Activated CD4-positive, alpha-beta T cell treated with anti-CD3 and anti-CD28 coated beads for 36 hours (primary cell): ENCODE measurements around the gene CBY3. TPM values are rescaled to one million over a fixed set of nuclear protein-coding genes. Genes with fewer than 3 reads are reported as not detected.

ENCODE experiments used
- ATAC-seq: fragments of 200-7000 bp; cut with Tn5 transposase; one replicate; pipeline ENCODE4 v1.10.0; 2021; ENCODE audit warnings: mild to moderate bottlenecking, moderate library complexity
- CTCF ChIA-PET: fragments of 350-600 bp; sonication (Branson Sonifier 250); formaldehyde crosslinking; loops from one replicate; lab custom pipeline; 2021; ENCODE audit warnings: antibody characterized with exemption; lab: Charles Lee
- POLR2A ChIA-PET: fragments of 350-600 bp; sonication (Branson Sonifier 250); formaldehyde crosslinking; loops from one replicate; lab custom pipeline; 2021; ENCODE audit warnings: antibody characterized with exemption, inconsistent platforms; lab: Charles Lee
- DNase-seq: peaks from one replicate; pipeline ENCODE4 v3.0.0-alpha.2; 2020
- H3K27ac Mint-ChIP-seq: one replicate; pipeline ENCODE4 v1.8.0; 2021; ENCODE audit warnings: mixed read lengths
- H3K27me3 Mint-ChIP-seq: one replicate; pipeline ENCODE4 v1.8.0; 2021; ENCODE audit warnings: mixed read lengths
- H3K36me3 Mint-ChIP-seq: one replicate; pipeline ENCODE4 v1.8.0; 2021; ENCODE audit warnings: low read depth, mixed read lengths
- H3K4me1 Mint-ChIP-seq: one replicate; pipeline ENCODE4 v1.8.0; 2021; ENCODE audit warnings: mixed read lengths
- H3K4me3 Mint-ChIP-seq: one replicate; pipeline ENCODE4 v1.8.0; 2021; ENCODE audit warnings: mild to moderate bottlenecking, moderate library complexity, mixed read lengths
- H3K9me3 Mint-ChIP-seq: one replicate; pipeline ENCODE4 v1.8.0; 2021; ENCODE audit warnings: low read depth, mixed read lengths
- intact Hi-C, 2 experiments: fragments of 100-400 bp; cut with DNase I in 1 of 2; cut with micrococcal nuclease in 1 of 2; formaldehyde crosslinking; loops; one replicate each; pipeline versions ENCODE4 v1.14.2 to v1.15.1; 2022 to 2024; cut with DNase I, micrococcal nuclease
- total RNA-seq, 2 experiments: library from RNA; stranded (reverse); gene quantifications; one replicate each; pipeline ENCODE4 v1.2.3, GENCODE V29; 2021

CBY3 gene
- total RNA-seq: under 1 TPM; 0.40 to 0.71 TPM

DNA sequence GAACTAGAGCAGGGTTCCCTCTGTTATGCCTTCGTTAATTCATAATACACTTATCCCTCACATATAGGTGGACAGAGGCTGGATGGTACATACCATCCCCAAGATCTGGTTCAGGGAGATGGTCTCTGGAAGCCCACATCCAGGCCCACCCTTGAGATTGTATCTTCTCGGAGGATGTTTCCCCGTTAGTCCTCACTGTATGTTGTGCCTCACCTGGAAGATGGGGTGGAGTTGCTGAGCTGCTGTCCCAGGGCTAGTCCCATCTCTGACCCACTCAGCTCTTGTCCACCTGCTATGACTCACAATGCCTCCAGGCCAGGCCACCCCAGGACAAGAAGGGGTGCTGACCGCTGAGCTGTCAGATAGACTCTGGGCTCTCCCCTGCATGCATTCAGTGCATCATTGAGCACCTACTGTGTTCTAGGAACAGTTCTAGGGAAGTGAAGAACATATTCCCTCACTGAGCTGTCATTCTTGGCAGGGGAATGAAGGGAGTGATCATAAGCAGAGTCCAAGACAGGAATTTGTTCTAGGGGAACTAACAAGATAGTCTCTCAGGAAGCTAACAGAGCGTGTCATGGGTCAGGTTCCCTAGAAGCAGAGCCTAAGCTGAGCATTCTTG, at the start of gene CBY3:
TSS of gene CBY3 (minus strand) at position 255 of the 622 bp plus-strand sequence. CDS start at position 139, 116 bp downstream.
- Mint-ChIP-seq H3K9me3 (no peaks in the 10 kb centered on the region), H3K36me3 (peaks cover 26% of the 10 kb centered on the region), H3K27me3 (no peaks in the 10 kb centered on the region), H3K27ac (peak within 1 kb of the TSS; percentile 61), H3K4me3 (peak within 1 kb of the TSS; percentile 91), H3K4me1 (peaks cover 22% of the 10 kb centered on the region)
- ChIA-PET POLR2A (interaction anchor here (0.6 kb wide), 1 partner anchor 11 kb away, joined by 3 read pairs; no protein-coding TSS in a partner anchor), CTCF (interaction anchor here (0.6 to 2.1 kb wide), 3 partner anchors 11 to 130 kb away, joined by 3 to 13 read pairs (median 3); no protein-coding TSS in a partner anchor)
- no peak for DNase-seq
- ATAC-seq: no peak
- intact Hi-C loops: no loop called here

DNA sequence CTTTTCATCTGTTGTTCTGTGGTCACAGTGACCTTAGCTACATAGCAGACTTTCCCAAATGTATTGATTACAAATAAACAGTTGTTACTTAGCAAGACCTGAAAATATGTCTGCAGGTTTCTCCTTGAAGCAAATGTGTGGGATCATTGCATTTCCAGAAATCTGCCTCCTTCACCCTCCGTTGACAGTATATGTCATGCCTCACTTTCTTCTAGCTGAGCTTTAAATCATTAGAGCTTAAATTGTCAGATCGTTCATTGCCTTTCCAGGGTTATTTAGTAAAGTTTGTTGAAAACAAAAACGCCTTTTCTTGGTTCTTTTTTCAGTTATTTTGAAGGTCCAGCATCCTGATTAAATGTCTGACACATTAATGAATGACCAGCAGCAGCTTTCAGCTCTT, 49.5 kb upstream of the CBY3 start:
- no peak for ATAC-seq
- POLR2A ChIA-PET: no interaction called here
- Mint-ChIP-seq H3K4me1 (peaks cover 25% of the 10 kb centered on the region), H3K9me3 (no peaks in the 10 kb centered on the region), H3K27me3 (no peaks in the 10 kb centered on the region), H3K27ac (peak overlapping the region; percentile 39), H3K4me3 (no peak overlapping the region), H3K36me3 (peaks cover 53% of the 10 kb centered on the region)
- intact Hi-C loops: loop anchor here in 1 of 2 experiments (10.0 kb wide), 1 partner anchor 1106 kb away; the partner anchor contains the start of gene CLK4
- no peak for DNase-seq
- CTCF ChIA-PET: interaction anchor here (0.6 to 1.8 kb wide), 5 partner anchors 10 to 1272 kb away, joined by 3 to 7 read pairs (median 4); no protein-coding TSS in a partner anchor

DNA sequence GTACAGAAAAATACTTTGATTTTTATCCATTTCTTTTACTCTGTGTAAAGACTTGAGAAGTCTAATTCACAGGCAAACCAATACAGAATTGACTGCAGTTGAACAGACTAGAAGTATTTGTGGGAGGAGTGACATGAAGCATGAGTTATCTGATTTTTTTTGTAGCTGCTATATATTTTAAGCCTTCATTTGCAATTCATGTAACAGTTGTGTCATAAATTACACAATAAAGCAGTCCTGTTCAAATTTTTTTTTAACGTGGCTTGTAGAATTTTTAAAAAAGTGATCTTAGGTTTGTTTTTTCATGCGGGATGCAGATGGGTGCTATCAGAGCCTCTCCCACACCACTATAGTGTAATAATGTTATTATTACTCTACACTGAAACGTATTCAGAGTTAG, 48.9 kb upstream of the CBY3 start:
- H3K36me3 Mint-ChIP-seq: peaks cover 53% of the 10 kb centered on the region

DNA sequence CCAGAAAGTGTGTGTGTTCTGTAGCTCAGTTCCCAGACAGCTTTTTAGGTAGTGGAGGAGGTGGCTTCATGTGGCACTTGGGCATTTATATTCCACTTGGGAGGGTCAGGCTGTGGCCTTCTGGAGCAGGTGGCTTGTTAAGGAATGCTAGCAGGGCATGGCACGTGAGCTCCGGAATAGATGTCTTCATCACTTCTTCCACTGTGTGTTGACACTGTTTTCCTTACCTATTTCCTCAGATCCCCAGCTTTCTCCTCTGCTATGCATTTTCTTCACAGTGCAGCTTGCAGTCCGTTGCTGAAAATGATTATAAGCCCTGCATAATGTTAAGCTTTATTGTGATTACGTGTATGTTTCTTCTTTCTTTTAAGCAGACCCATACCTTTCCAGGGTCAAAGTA, 48.5 kb upstream of the CBY3 start:
- ATAC-seq (no peak), DNase-seq (no peak)
- ChIA-PET CTCF (interaction anchor here (0.6 to 1.8 kb wide), 4 partner anchors 13 to 105 kb away, joined by 3 to 7 read pairs (median 4); no protein-coding TSS in a partner anchor), POLR2A (no interaction called here)
- intact Hi-C loops: no loop called here
- Mint-ChIP-seq H3K27ac (peak overlapping the region; percentile 39), H3K27me3 (no peaks in the 10 kb centered on the region), H3K4me3 (no peak overlapping the region), H3K9me3 (no peaks in the 10 kb centered on the region), H3K4me1 (peaks cover 19% of the 10 kb centered on the region), H3K36me3 (peaks cover 53% of the 10 kb centered on the region)

More for the DNA sequence above, 48.9 kb upstream of the CBY3 start:
- CTCF ChIA-PET: interaction anchor here (0.6 to 1.8 kb wide), 5 partner anchors 10 to 1271 kb away, joined by 3 to 7 read pairs (median 4); no protein-coding TSS in a partner anchor
- peak overlapping the region; percentile 39 for H3K27ac Mint-ChIP-seq
- H3K4me3 Mint-ChIP-seq: no peak overlapping the region
- H3K4me1 Mint-ChIP-seq: peaks cover 23% of the 10 kb centered on the region
- no peak for ATAC-seq
- intact Hi-C loops: loop anchor here in 1 of 2 experiments (10.0 kb wide), 1 partner anchor 1105 kb away; the partner anchor contains the start of gene CLK4
- POLR2A ChIA-PET: no interaction called here
- H3K27me3 Mint-ChIP-seq: no peaks in the 10 kb centered on the region
- H3K9me3 Mint-ChIP-seq: no peaks in the 10 kb centered on the region
- no peak for DNase-seq

DNA sequence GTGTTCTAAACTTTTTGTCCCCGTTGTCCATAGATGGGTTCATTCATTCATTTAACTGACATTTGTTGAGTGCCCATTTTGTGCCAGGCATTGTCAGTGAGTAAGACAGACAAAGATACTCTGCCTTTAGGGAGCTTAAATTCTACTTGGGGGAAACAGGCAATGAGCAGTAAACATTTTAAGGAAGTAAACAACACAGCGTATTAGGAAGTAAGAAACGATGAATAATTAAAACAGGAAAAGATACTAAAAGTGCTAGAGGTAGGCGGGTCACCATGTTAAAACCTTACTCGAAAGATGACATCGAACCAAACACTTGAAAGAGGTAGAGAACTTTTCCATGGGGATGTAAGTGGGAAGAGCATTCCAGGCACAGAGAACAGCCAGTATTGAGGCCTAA, 46.3 kb upstream of the CBY3 start:
- POLR2A ChIA-PET: no interaction called here
- Mint-ChIP-seq H3K4me3 (no peak overlapping the region), H3K27ac (peak overlapping the region; percentile 53), H3K27me3 (no peaks in the 10 kb centered on the region), H3K36me3 (peaks cover 72% of the 10 kb centered on the region), H3K9me3 (no peaks in the 10 kb centered on the region), H3K4me1 (peaks cover 16% of the 10 kb centered on the region)
- CTCF ChIA-PET: no interaction called here
- DNase-seq (no peak), ATAC-seq (no peak)
- intact Hi-C loops: no loop called here

DNA sequence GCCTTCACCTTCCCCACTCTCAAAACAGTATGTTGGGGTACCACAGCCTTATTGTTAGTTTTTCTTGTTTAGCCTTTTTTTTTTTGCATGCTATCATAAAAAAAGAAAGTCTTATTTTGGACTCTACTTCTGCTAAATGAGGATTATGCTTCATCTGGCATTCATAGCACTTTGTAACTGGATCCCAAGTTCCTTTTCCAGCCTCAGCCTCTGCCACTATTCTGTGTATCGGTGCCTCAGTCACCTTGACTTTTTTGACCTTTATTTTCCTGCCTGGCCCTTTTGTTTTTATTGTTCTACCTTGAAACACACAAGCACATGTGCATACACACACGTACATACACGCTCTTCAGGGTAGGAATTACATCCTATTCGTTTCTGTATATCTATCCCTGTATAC, 43.3 kb upstream of the CBY3 start:
- no peaks in the 10 kb centered on the region for H3K27me3 Mint-ChIP-seq
- intact Hi-C loops: no loop called here
- no peak overlapping the region for H3K4me3 Mint-ChIP-seq
- DNase-seq (no peak), ATAC-seq (no peak)
- no peaks in the 10 kb centered on the region for H3K4me1 Mint-ChIP-seq
- POLR2A ChIA-PET: no interaction called here
- H3K9me3 Mint-ChIP-seq: no peaks in the 10 kb centered on the region
- peak overlapping the region; percentile 45 for H3K27ac Mint-ChIP-seq
- H3K36me3 Mint-ChIP-seq: peaks cover 68% of the 10 kb centered on the region
- CTCF ChIA-PET: no interaction called here

DNA sequence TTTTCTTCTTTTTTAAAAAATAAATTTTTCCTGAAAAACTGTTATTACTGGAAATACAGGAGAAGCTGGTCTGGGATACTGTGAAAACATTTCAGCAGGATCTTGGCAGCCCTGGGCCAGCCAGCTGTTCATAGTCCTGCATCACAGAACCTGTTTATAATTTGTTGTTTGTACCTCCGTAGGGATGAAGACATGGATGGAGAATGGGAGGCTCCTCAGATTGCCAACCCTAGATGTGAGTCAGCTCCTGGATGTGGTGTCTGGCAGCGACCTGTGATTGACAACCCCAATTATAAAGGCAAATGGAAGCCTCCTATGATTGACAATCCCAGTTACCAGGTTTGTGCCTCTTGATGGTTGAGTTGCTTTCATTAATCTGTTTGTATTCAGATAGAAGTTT, 39.4 kb upstream of the CBY3 start:
- CTCF ChIA-PET: interaction anchor here (0.6 to 2.1 kb wide), 4 partner anchors 12 to 589 kb away, joined by 3 to 7 read pairs (median 3); partner anchors contain the start of genes HNRNPH1 and MAML1
- intact Hi-C loops: no loop called here
- DNase-seq (no peak), ATAC-seq (no peak)
- no peaks in the 10 kb centered on the region for H3K9me3 Mint-ChIP-seq
- H3K27me3 Mint-ChIP-seq: no peaks in the 10 kb centered on the region
- POLR2A ChIA-PET: no interaction called here
- H3K4me3 Mint-ChIP-seq: no peak overlapping the region
- peaks cover 4% of the 10 kb centered on the region for H3K4me1 Mint-ChIP-seq
- H3K27ac Mint-ChIP-seq: no peak overlapping the region
- peaks cover 71% of the 10 kb centered on the region for H3K36me3 Mint-ChIP-seq

DNA sequence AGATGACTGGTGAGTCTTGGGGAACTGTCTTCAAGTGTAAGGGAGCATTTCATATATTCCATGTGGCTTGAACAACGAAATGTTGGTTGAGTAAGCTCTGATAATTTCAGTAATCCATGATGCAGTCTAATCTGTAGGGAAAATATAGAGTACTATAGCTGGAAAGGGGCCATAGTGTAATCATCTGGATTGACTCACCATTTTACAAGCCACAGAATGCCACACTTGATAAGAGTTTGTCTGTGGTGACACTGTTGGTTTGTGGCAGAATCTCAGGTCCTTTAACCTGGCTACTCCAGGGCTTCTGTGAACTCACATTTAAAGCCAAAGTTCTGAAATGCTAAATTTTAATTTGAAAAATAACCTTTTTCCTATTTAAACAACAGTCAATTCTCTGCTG, 35.5 kb upstream of the CBY3 start:
- Mint-ChIP-seq H3K4me1 (peaks cover 4% of the 10 kb centered on the region), H3K9me3 (no peaks in the 10 kb centered on the region), H3K36me3 (peaks cover 62% of the 10 kb centered on the region), H3K4me3 (no peak overlapping the region), H3K27ac (peak overlapping the region; percentile 55), H3K27me3 (no peaks in the 10 kb centered on the region)
- CTCF ChIA-PET: interaction anchor here (0.9 to 2.0 kb wide), 4 partner anchors 14 to 39 kb away, joined by 3 to 7 read pairs (median 4); partner anchors contain the start of gene MAML1
- ATAC-seq (no peak), DNase-seq (no peak)
- POLR2A ChIA-PET: no interaction called here
- intact Hi-C loops: no loop called here

DNA sequence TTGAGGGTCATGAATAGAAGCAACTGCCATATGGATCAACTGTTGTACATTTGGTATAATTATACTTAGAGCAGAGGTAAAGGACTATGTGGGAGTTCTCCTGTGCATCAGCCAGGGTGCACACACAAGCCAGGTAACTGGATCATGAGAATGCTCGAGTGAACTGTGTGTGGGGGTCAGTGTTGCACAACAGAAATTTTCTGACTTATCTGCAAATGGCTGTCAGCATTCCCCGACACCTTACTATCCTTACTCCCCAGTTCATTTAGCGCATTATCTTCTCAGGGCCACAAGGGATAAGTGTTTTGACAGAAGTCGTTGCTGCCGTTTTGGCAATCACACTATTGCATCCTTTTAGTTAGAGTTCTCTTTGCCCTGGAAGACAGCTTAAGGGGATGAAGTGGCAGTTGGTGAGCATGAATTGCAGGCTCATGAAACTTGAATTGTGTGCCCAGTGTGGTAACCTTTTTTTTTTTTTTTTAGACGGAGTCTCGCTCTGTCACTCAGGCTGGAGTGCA, 19.6 kb upstream of the CBY3 start:
- Mint-ChIP-seq H3K4me1 (peaks cover 47% of the 10 kb centered on the region), H3K36me3 (peaks cover 50% of the 10 kb centered on the region), H3K4me3 (peak overlapping the region; percentile 94), H3K27me3 (no peaks in the 10 kb centered on the region), H3K27ac (peak overlapping the region; percentile 98), H3K9me3 (no peaks in the 10 kb centered on the region)
- ChIA-PET CTCF (no interaction called here), POLR2A (interaction anchor here (0.6 to 1.5 kb wide), 6 partner anchors 22 to 863 kb away, joined by 4 to 9 read pairs (median 6); no protein-coding TSS in a partner anchor)
- DNase-seq (no peak), ATAC-seq (no peak)
- intact Hi-C loops: no loop called here

DNA sequence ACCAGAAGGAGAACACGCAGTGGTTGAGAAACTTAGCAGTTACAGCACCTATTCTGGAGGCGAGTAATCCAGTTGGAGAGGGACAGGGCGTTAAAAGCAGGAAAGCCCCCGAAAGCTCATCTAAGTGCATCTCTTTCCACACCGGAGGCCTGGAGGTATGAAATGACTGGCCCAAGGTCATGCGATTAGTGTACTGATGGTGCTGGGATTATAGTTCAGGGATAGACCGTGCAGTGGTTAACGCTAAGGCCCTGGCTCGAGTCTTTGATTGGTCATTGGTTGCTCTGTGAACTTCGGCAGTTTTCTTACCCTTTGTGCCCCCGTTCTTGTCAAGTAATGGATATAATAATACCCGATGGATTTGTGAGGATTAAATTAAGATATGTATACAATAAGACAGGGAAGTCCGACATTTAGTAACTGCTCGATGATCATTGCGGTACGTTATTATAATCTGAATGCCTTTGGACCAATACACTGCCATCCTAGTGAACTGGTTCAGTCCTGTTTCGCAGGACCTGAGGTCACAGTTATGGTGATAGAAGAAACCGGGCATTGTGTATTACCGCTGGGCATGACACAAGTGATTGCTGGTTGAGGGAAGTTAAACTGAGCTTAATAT, 18.9 kb upstream of the CBY3 start:
- DNase-seq (peak; percentile 73), ATAC-seq (peak; percentile 28)
- Mint-ChIP-seq H3K27ac (peak overlapping the region; percentile 98), H3K36me3 (peaks cover 47% of the 10 kb centered on the region), H3K4me1 (peaks cover 42% of the 10 kb centered on the region), H3K4me3 (peak overlapping the region; percentile 94), H3K27me3 (no peaks in the 10 kb centered on the region), H3K9me3 (no peaks in the 10 kb centered on the region)
- ChIA-PET POLR2A (interaction anchor here (0.6 to 1.5 kb wide), 10 partner anchors 17 to 386 kb away, joined by 3 to 11 read pairs (median 4); partner anchors contain the start of gene HNRNPH1), CTCF (interaction anchor here (1.0 kb wide), 1 partner anchor 30 kb away, joined by 3 read pairs; no protein-coding TSS in a partner anchor)
- intact Hi-C loops: loop anchor here (2.0 to 5.0 kb wide), 2 partner anchors 149 to 1072 kb away; partner anchors contain the start of genes CLK4 (in 1 of the 2) and RUFY1 (in 1 of the 2)
